ENCODE data around the gene RNU1-4.
"Not testable (repeated sequence)": the region's sequence is repeated elsewhere in the genome, so short reads cannot be mapped to it uniquely, and the experiment has no call there.

RNU1-4 gene

GRCh38 chr1:16740047-16740964, at the start of gene RNU1-4:
RNU1-4 (plus strand) TSS chr1:16740516.
- DNase-seq, result not testable (repeated sequence)

GRCh38 chr1:16690971-16691682, 49.2 kb upstream of the RNU1-4 start:
- DNase-seq, result not testable (repeated sequence)

GRCh38 chr1:16692283-16692682, 48.0 kb upstream of the RNU1-4 start:
- not testable (repeated sequence) for DNase-seq

GRCh38 chr1:16692717-16693448, 47.4 kb upstream of the RNU1-4 start:
- DNase-seq, result not testable (repeated sequence)

GRCh38 chr1:16693449-16694307, 46.6 kb upstream of the RNU1-4 start:
- not testable (repeated sequence) for DNase-seq

GRCh38 chr1:16694308-16694702, 46.0 kb upstream of the RNU1-4 start:
- DNase-seq, result not testable (repeated sequence)

- not testable (repeated sequence) for DNase-seq
Observed at GRCh38 chr1:16696507-16697150, 43.7 kb upstream of the RNU1-4 start.

GRCh38 chr1:16697152-16697551, 43.2 kb upstream of the RNU1-4 start:
- DNase-seq, result not testable (repeated sequence)

- DNase-seq, result not testable (repeated sequence)
Observed at GRCh38 chr1:16699440-16699839, 40.9 kb upstream of the RNU1-4 start.

- DNase-seq, result not testable (repeated sequence)
Observed at GRCh38 chr1:16700138-16700895, 40.0 kb upstream of the RNU1-4 start.

- DNase-seq, result not testable (repeated sequence)
Observed at GRCh38 chr1:16701189-16701588, 39.1 kb upstream of the RNU1-4 start.

GRCh38 chr1:16702280-16702679, 38.0 kb upstream of the RNU1-4 start:
- DNase-seq, result not testable (repeated sequence)

GRCh38 chr1:16703141-16703540, 37.2 kb upstream of the RNU1-4 start:
- DNase-seq, result not testable (repeated sequence)

- not testable (repeated sequence) for DNase-seq
Observed at GRCh38 chr1:16703602-16704001, 36.7 kb upstream of the RNU1-4 start.

- DNase-seq, result not testable (repeated sequence)
Observed at GRCh38 chr1:16704076-16704475, 36.2 kb upstream of the RNU1-4 start.

GRCh38 chr1:16704502-16705100, 35.7 kb upstream of the RNU1-4 start:
- DNase-seq, result not testable (repeated sequence)

GRCh38 chr1:16706302-16706701, 34.0 kb upstream of the RNU1-4 start:
- DNase-seq, result not testable (repeated sequence)

GRCh38 chr1:16707130-16708093, 32.9 kb upstream of the RNU1-4 start:
- not testable (repeated sequence) for DNase-seq

- DNase-seq, result not testable (repeated sequence)
Observed at GRCh38 chr1:16708704-16709103, 31.6 kb upstream of the RNU1-4 start.
